ENCODE data around the gene SPATA45. TPM values are rescaled to one million over a fixed set of nuclear protein-coding genes. Genes with fewer than 3 reads are reported as not detected.

SPATA45 gene
- total and polyA plus RNA-seq, 8 donors: 0.26 TPM; not detected in 7

DNA sequence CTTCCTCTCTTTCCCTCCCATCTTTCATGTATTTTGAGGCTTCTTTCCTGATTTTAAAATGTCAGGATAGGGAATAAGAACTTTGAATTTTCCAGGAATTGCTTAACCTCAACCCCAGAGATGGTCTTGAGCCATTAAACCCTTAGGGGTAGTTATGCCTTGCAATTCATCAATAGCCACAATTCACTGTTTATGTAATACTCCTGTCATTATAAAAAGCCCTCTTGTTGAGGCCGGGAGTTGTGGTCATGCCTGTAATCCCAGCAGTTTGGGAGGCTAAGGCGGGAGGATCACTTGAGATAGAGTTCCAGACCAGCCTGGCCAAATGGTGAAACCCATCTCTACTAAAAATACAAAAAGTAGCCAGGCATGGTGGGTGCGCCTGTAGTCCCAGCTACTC is 24.5 kb downstream of the SPATA45 start:
- no peak for FAIRE-seq
- H3K36me3 ChIP-seq: no peaks in the 10 kb centered on the region
- H3K27me3 ChIP-seq: no peaks in the 10 kb centered on the region
- H3K4me1 ChIP-seq: no peaks in the 10 kb centered on the region
- H3K9me3 ChIP-seq: no peaks in the 10 kb centered on the region
- ATAC-seq: no peak
- no peak overlapping the region for H3K4me3 ChIP-seq
- no peak for TF ChIP-seq CTCF (IDR thresholded peaks at IDR 0.05)
- no peak for DNase-seq
- no peak overlapping the region for H3K27ac ChIP-seq
- intact Hi-C loops (cut with DNase I): no loop called here
- 98% methylated on average over 3 of the region's 3 CpGs for WGBS, 2 donors

DNA sequence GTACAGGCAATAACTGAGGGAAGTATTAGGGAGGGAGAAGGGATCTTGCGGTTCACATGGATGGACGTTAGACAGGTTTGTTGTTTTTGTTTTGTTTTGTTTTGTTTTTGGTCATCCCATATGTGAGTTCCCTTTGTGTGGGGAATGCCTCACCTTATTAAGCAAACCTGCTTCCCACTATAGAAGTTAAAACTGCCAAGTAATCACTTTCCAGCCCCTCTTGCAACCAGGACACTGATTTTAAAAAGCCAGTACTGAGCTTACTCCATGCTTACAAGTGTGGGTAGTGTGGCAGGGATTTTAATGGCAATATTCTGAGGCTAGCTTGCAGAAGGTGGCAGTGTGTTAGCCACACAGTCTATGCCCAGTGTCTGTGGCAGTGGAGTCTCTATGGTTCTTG is 26.5 kb downstream of the SPATA45 start:
- ATAC-seq: no peak

DNA sequence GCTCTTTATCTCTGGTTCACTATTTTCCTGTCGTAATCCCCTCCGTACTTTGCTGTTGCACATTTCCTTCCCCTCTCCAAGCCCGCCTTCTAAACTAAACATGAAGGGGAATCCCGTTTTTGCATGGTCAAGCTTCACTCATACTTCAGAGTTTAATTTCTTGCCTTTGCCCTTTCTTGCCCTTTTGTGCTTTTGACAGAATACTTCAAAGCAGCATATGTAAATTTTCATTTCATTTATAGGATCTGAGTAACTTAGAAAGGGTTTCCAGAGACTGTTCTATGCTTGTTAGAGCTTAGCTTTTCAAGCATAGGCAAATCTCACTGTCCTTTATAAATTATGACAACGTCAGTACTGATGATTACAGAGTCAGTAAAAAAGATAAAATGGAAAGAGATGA is 27.7 kb downstream of the SPATA45 start:
- no peaks in the 10 kb centered on the region for H3K36me3 ChIP-seq
- no peak overlapping the region for H3K4me3 ChIP-seq
- no peaks in the 10 kb centered on the region for H3K4me1 ChIP-seq
- FAIRE-seq: no peak
- no peak overlapping the region for H3K27ac ChIP-seq
- no peak for ATAC-seq
- no peaks in the 10 kb centered on the region for H3K9me3 ChIP-seq
- DNase-seq: no peak
- WGBS, 2 donors: 51 to 57% methylated on average over 5 of the region's 5 CpGs
- intact Hi-C loops (cut with DNase I): loop anchor here in 1 of 3 donors (10.0 kb wide), 1 partner anchor 175 kb away; no protein-coding TSS in a partner anchor
- H3K27me3 ChIP-seq: no peaks in the 10 kb centered on the region
- TF ChIP-seq CTCF (IDR thresholded peaks at IDR 0.05): no peak

More for the DNA sequence above, 26.5 kb downstream of the SPATA45 start:
- 78 to 92% methylated on average over 2 of the region's 2 CpGs for WGBS, 2 donors
- FAIRE-seq: no peak
- no peaks in the 10 kb centered on the region for H3K27me3 ChIP-seq
- H3K4me3 ChIP-seq: no peak overlapping the region
- no peak for TF ChIP-seq CTCF (IDR thresholded peaks at IDR 0.05)
- no peaks in the 10 kb centered on the region for H3K36me3 ChIP-seq
- H3K27ac ChIP-seq: no peak overlapping the region
- no peaks in the 10 kb centered on the region for H3K9me3 ChIP-seq
- DNase-seq: no peak
- H3K4me1 ChIP-seq: no peaks in the 10 kb centered on the region
- intact Hi-C loops (cut with DNase I): no loop called here

GRCh38 chr1:212816567-212817278 is 30.7 kb downstream of the SPATA45 start:
- ATAC-seq: no peak
- Histone ChIP-seq H3K4me1 (no peaks in the 10 kb centered on the region), H3K27ac (no peak overlapping the region), H3K36me3 (no peaks in the 10 kb centered on the region), H3K9me3 (no peaks in the 10 kb centered on the region), H3K27me3 (no peaks in the 10 kb centered on the region), H3K4me3 (no peak overlapping the region)
- intact Hi-C loops (cut with DNase I): loop anchor here in 1 of 3 donors (10.0 kb wide), 1 partner anchor 178 kb away; no protein-coding TSS in a partner anchor
- no peak for FAIRE-seq
- DNase-seq: no peak
- 66 to 70% methylated on average over 3 of the region's 3 CpGs for WGBS, 2 donors
- TF ChIP-seq CTCF (IDR thresholded peaks at IDR 0.05): no peak

Measured in pancreas (tissue), 10 donors.